ENCODE results near the gene CDCP1. TPM values are rescaled to one million over a fixed set of nuclear protein-coding genes. Genes with fewer than 3 reads are reported as not detected.

The CDCP1 gene
- total RNA-seq, 1 experiment from 2014 or later: 85.0 TPM

- H3K4me1 ChIP-seq (replicated peaks; ENCODE audit: insufficient read depth): peaks cover 23% of the 10 kb centered on the region
- H3K4me3 ChIP-seq: no peak overlapping the region
- H3K4me2 ChIP-seq: no peak overlapping the region
- no peaks in the 10 kb centered on the region for H3K9me2 ChIP-seq (ENCODE audit: insufficient read depth)
- POLR2A ChIA-PET (ENCODE audit: unreplicated experiment): interaction anchor here (0.6 kb wide), 1 partner anchor 322 kb away, joined by 4 read pairs; no protein-coding TSS in a partner anchor
- H3F3A ChIP-seq (ENCODE audit: insufficient read depth, low read depth): peaks cover 60% of the 10 kb centered on the region
- no peaks in the 10 kb centered on the region for H3K27me3 ChIP-seq (ENCODE audit: insufficient read depth, low read depth)
- no peak for TF ChIP-seq EZH2 (IDR thresholded peaks at IDR 0.05; ENCODE audit: low read depth)
- no peak for TF ChIP-seq CTCF (conservative IDR thresholded peaks at IDR 0.05)
- no TSS peak for BruUV-seq (replicated peaks)
- H3K9me3 ChIP-seq (ENCODE audit: insufficient read depth, low read depth): no peaks in the 10 kb centered on the region
- H3K36me3 ChIP-seq (ENCODE audit: low read depth): peaks cover 42% of the 10 kb centered on the region
- no peaks in the 10 kb centered on the region for H4K20me1 ChIP-seq (ENCODE audit: insufficient read depth)
- DNase-seq: no peak
- H3K27ac ChIP-seq: no peak overlapping the region
- peaks cover 9% of the 10 kb centered on the region; the same call in 1 of the 2 replicates for H3K79me2 ChIP-seq (ENCODE audit: low read depth)
- intact Hi-C loops (cut with micrococcal nuclease; ENCODE audit: unreplicated experiment): no loop called here
- CTCF ChIA-PET: no interaction called here
- no peak overlapping the region for H2AFZ ChIP-seq
These were observed 47.9 kb downstream of the CDCP1 start for GRCh38 chr3:45098310-45098709.

GRCh38 chr3:45097296-45097883 is 48.8 kb downstream of the CDCP1 start:
- no peaks in the 10 kb centered on the region for H3K9me2 ChIP-seq (ENCODE audit: insufficient read depth)
- H2AFZ ChIP-seq: no peak overlapping the region
- TF ChIP-seq EZH2 (IDR thresholded peaks at IDR 0.05; ENCODE audit: low read depth): no peak
- peaks cover 65% of the 10 kb centered on the region for H3F3A ChIP-seq (ENCODE audit: insufficient read depth, low read depth)
- H3K9me3 ChIP-seq (ENCODE audit: insufficient read depth, low read depth): no peaks in the 10 kb centered on the region
- H4K20me1 ChIP-seq (ENCODE audit: insufficient read depth): no peaks in the 10 kb centered on the region
- DNase-seq: no peak
- no peak overlapping the region for H3K4me2 ChIP-seq
- no peaks in the 10 kb centered on the region for H3K27me3 ChIP-seq (ENCODE audit: insufficient read depth, low read depth)
- peaks cover 35% of the 10 kb centered on the region for H3K36me3 ChIP-seq (ENCODE audit: low read depth)
- peaks cover 32% of the 10 kb centered on the region for H3K4me1 ChIP-seq (replicated peaks; ENCODE audit: insufficient read depth)
- no TSS peak for BruUV-seq (replicated peaks)
- H3K79me2 ChIP-seq (ENCODE audit: low read depth): peaks cover 9% of the 10 kb centered on the region; the same call in 1 of the 2 replicates
- ChIA-PET CTCF (interaction anchor here (0.6 kb wide), 2 partner anchors 8 to 79 kb away, joined by 3 to 4 read pairs; no protein-coding TSS in a partner anchor), POLR2A (ENCODE audit: unreplicated experiment) (interaction anchor here (0.6 kb wide), 1 partner anchor 321 kb away, joined by 4 read pairs; no protein-coding TSS in a partner anchor)
- no peak overlapping the region for H3K4me3 ChIP-seq
- H3K27ac ChIP-seq: no peak overlapping the region
- intact Hi-C loops (cut with micrococcal nuclease; ENCODE audit: unreplicated experiment): no loop called here

- TF ChIP-seq EZH2 (IDR thresholded peaks at IDR 0.05; ENCODE audit: low read depth): no peak
- TF ChIP-seq CTCF (conservative IDR thresholded peaks at IDR 0.05): no peak
- no peaks in the 10 kb centered on the region for H3K9me3 ChIP-seq (ENCODE audit: insufficient read depth, low read depth)
- peaks cover 42% of the 10 kb centered on the region for H3K4me1 ChIP-seq (replicated peaks; ENCODE audit: insufficient read depth)
- peak overlapping the region; percentile 49 for H3K27ac ChIP-seq
- POLR2A ChIA-PET (ENCODE audit: unreplicated experiment): interaction anchor here (0.6 to 0.7 kb wide), 3 partner anchors 39 to 71 kb away, joined by 3 to 6 read pairs (median 5); no protein-coding TSS in a partner anchor
- H3K79me2 ChIP-seq (ENCODE audit: low read depth): peaks cover 15% of the 10 kb centered on the region
- H3K4me3 ChIP-seq: no peak overlapping the region
- H3K36me3 ChIP-seq (ENCODE audit: low read depth): peaks cover 34% of the 10 kb centered on the region
- intact Hi-C loops (cut with micrococcal nuclease; ENCODE audit: unreplicated experiment): no loop called here
- H3F3A ChIP-seq (ENCODE audit: insufficient read depth, low read depth): peaks cover 69% of the 10 kb centered on the region
- BruUV-seq (replicated peaks): no TSS peak
- no peaks in the 10 kb centered on the region for H3K9me2 ChIP-seq (ENCODE audit: insufficient read depth)
- CTCF ChIA-PET: interaction anchor here (0.6 kb wide), 1 partner anchor 53 kb away, joined by 3 read pairs; no protein-coding TSS in a partner anchor
- peak in 1 of 2 experiments; percentile 23 for DNase-seq
- no peak overlapping the region for H2AFZ ChIP-seq
- H3K4me2 ChIP-seq: no peak overlapping the region
- H3K27me3 ChIP-seq (ENCODE audit: insufficient read depth, low read depth): no peaks in the 10 kb centered on the region
- no peaks in the 10 kb centered on the region for H4K20me1 ChIP-seq (ENCODE audit: insufficient read depth)
These were observed 50.2 kb downstream of the CDCP1 start for GRCh38 chr3:45095916-45096526.

Measured in PC-9 (cell line).